ENCODE results near the gene TTLL10. TPM values are rescaled to one million over a fixed set of nuclear protein-coding genes. Genes with fewer than 3 reads are reported as not detected.

The TTLL10 gene
- total and polyA plus RNA-seq, 2 experiments from 2014 or later, result 0.45 TPM; not detected in 1

- H2AFZ ChIP-seq, result no peak overlapping the region
- Mint-ChIP-seq H3K27ac (no peak overlapping the region), H3K36me3 (ENCODE audit: low read depth) (peaks cover 5% of the 10 kb centered on the region), H3K27me3 (ENCODE audit: insufficient read depth, low read depth, poor library complexity) (peaks cover 6% of the 10 kb centered on the region), H3K4me1 (peaks cover 3% of the 10 kb centered on the region; the same call in 1 of the 3 replicates), H3K4me3 (no peak overlapping the region), H3K9me3 (peaks cover 1% of the 10 kb centered on the region; the same call in 1 of the 3 replicates)
- peaks cover under 1% of the 10 kb centered on the region; the same call in 1 of the 2 replicates for H4K20me1 ChIP-seq (replicated peaks; ENCODE audit: insufficient read depth)
- H3K27ac ChIP-seq (ENCODE audit: low read depth), result no peak overlapping the region
- no peak overlapping the region for H3K4me2 ChIP-seq
- DNase-seq (ENCODE audit: low spot score), result no peak
- no peak overlapping the region for H3K4me3 ChIP-seq
- TF ChIP-seq CTCF (conservative IDR thresholded peaks at IDR 0.05; ENCODE audit: low read depth in 2 of 2) (0 out of 4 replicates have a peak, but pooled peaks of 1 of the 2 experiments have one; percentile 3), EZH2phosphoT487 (IDR thresholded peaks at IDR 0.05; ENCODE audit: unreplicated experiment) (no peak), NANOG (IDR thresholded peaks at IDR 0.05; ENCODE audit: borderline replicate concordance) (no peak), ZNF114 (CRISPR knock-in tag; IDR thresholded peaks at IDR 0.05) (no peak)
- H3K27me3 ChIP-seq (ENCODE audit: insufficient read depth), result no peaks in the 10 kb centered on the region
- H3K4me1 ChIP-seq (ENCODE audit: insufficient read depth), result no peaks in the 10 kb centered on the region
- no peaks in the 10 kb centered on the region for H3K36me3 ChIP-seq (ENCODE audit: insufficient read depth)
- 0 out of 2 replicates have a peak, but pooled peaks cover under 1% of the 10 kb centered on the region for H3K79me2 ChIP-seq (replicated peaks; ENCODE audit: insufficient read depth)
- no peaks in the 10 kb centered on the region for H3K9me2 ChIP-seq (ENCODE audit: insufficient read depth)
- H3F3A ChIP-seq (replicated peaks; ENCODE audit: low read depth), result no peaks in the 10 kb centered on the region
- ATAC-seq, result peak; percentile 4; the same call in 2 of the 3 replicates
Observed at GRCh38 chr1:1239227-1239613, 65.5 kb downstream of the TTLL10 start.

GRCh38 chr1:1239614-1240347 lies 66.1 kb downstream of the TTLL10 start:
- H3K4me1 Mint-ChIP-seq, result no peaks in the 10 kb centered on the region
- peaks cover 4% of the 10 kb centered on the region for H3K27me3 Mint-ChIP-seq (ENCODE audit: insufficient read depth, low read depth, poor library complexity)
- Histone ChIP-seq H4K20me1 (replicated peaks; ENCODE audit: insufficient read depth) (no peaks in the 10 kb centered on the region), H3K4me1 (ENCODE audit: insufficient read depth) (no peaks in the 10 kb centered on the region), H3K79me2 (replicated peaks; ENCODE audit: insufficient read depth) (no peaks in the 10 kb centered on the region), H3K4me2 (no peak overlapping the region), H3K9me2 (ENCODE audit: insufficient read depth) (no peaks in the 10 kb centered on the region), H3K27me3 (ENCODE audit: insufficient read depth) (no peaks in the 10 kb centered on the region), H3K27ac (ENCODE audit: low read depth) (no peak overlapping the region), H3F3A (replicated peaks; ENCODE audit: low read depth) (no peaks in the 10 kb centered on the region), H3K4me3 (no peak overlapping the region), H3K36me3 (ENCODE audit: insufficient read depth) (no peaks in the 10 kb centered on the region), H2AFZ (no peak overlapping the region)
- H3K9me3 Mint-ChIP-seq, result no peaks in the 10 kb centered on the region
- no peak overlapping the region for H3K27ac Mint-ChIP-seq
- no peak overlapping the region for H3K4me3 Mint-ChIP-seq
- no peak for ATAC-seq
- no peaks in the 10 kb centered on the region; the same call in 2 of the 3 replicates for H3K36me3 Mint-ChIP-seq (ENCODE audit: low read depth)
- DNase-seq (ENCODE audit: low spot score), result no peak
- TF ChIP-seq POLR2AphosphoS5 (IDR thresholded peaks at IDR 0.05; ENCODE audit: low read depth) (no peak), EZH2 (IDR thresholded peaks at IDR 0.05; ENCODE audit: low read depth, unreplicated experiment) (no peak), STAT1 (IDR thresholded peaks at IDR 0.05; ENCODE audit: unreplicated experiment) (no peak), CREB1 (CRISPR knock-in tag; IDR thresholded peaks at IDR 0.05; ENCODE audit: low read depth) (no peak), ZNF114 (CRISPR knock-in tag; IDR thresholded peaks at IDR 0.05) (no peak), ZNF462 (CRISPR knock-in tag; IDR thresholded peaks at IDR 0.05) (no peak), JUNB (IDR thresholded peaks at IDR 0.05; ENCODE audit: unreplicated experiment) (no peak), ZNF331 (CRISPR knock-in tag; IDR thresholded peaks at IDR 0.05; ENCODE audit: low read depth) (no peak), EZH2phosphoT487 (IDR thresholded peaks at IDR 0.05; ENCODE audit: unreplicated experiment) (no peak)

All from GM23338 (cell line).